Neuronal stem cell (in vitro differentiated cells): Measurements from ENCODE around the gene CELA2A.
"Not testable (repeated sequence)": the region's sequence is repeated elsewhere in the genome, so short reads cannot be mapped to it uniquely, and the experiment has no call there.

ENCODE experiments used
- DNase-seq: peaks from one replicate; pipeline ENCODE4 v3.0.0-alpha.2; 2013; ENCODE audit warnings: low spot score
- H2AFZ ChIP-seq: one replicate; pipeline ENCODE4 v1.6.1; 2013; ENCODE audit warnings: mild to moderate bottlenecking, low read length, inconsistent platforms
- H2AK5ac ChIP-seq: 2 replicates; pipeline ENCODE4 v1.6.1; 2013; ENCODE audit warnings: low read depth, mild to moderate bottlenecking, inconsistent platforms, low read length, moderate library complexity, mixed read lengths
- H2BK120ac ChIP-seq: 2 replicates; pipeline ENCODE4 v1.6.1; 2013; ENCODE audit warnings: low read depth, mild to moderate bottlenecking, inconsistent platforms, low read length, moderate library complexity, mixed read lengths
- H2BK12ac ChIP-seq: one replicate; pipeline ENCODE4 v1.6.1; 2013; ENCODE audit warnings: low read length, inconsistent platforms
- H2BK15ac ChIP-seq: 2 replicates; pipeline ENCODE4 v1.6.1; 2013; ENCODE audit warnings: mild to moderate bottlenecking, low read length, inconsistent platforms, mixed read lengths
- H2BK5ac ChIP-seq: one replicate; pipeline ENCODE4 v1.6.1; 2013; ENCODE audit warnings: inconsistent platforms, mild to moderate bottlenecking, low read length, moderate library complexity
- H3K14ac ChIP-seq: one replicate; pipeline ENCODE4 v1.6.1; 2013; ENCODE audit warnings: low read length, inconsistent platforms
- H3K18ac ChIP-seq: 2 replicates; pipeline ENCODE4 v1.6.1; 2013; ENCODE audit warnings: low read length, inconsistent platforms
- H3K23ac ChIP-seq: 2 replicates; pipeline ENCODE4 v1.6.1; 2013; ENCODE audit warnings: low read depth, mild to moderate bottlenecking, mixed read lengths, low read length, inconsistent platforms; ENCODE audit not compliant: poor library complexity
- H3K27ac ChIP-seq: replicated peaks from 3 replicates; pipeline ENCODE4 v1.5.1; 2013; ENCODE audit warnings: low read length, inconsistent platforms
- H3K27me3 ChIP-seq, 3 experiments: 2 replicates each; pipeline ENCODE4 v1.6.1; 2013; ENCODE audit warnings: low read length in 3 of 3, mild to moderate bottlenecking in 2 of 3, inconsistent platforms in 1 of 3, low read depth in 1 of 3, mixed read lengths in 1 of 3, moderate library complexity in 1 of 3; ENCODE audit not compliant: control insufficient read depth in 3 of 3, insufficient read depth in 3 of 3
- H3K36me3 ChIP-seq, 2 donors: replicated peaks in 1 of 2; 2 replicates each; pipeline ENCODE4 v1.6.1; 2013; ENCODE audit warnings: low read length in 2 of 2; ENCODE audit not compliant: control insufficient read depth in 2 of 2, insufficient read depth in 2 of 2
- H3K4ac ChIP-seq: 2 replicates; pipeline ENCODE4 v1.6.1; 2013; ENCODE audit warnings: inconsistent platforms, mild to moderate bottlenecking, low read length, moderate library complexity
- H3K4me1 ChIP-seq, 2 donors: 1 replicate in 1 of 2; 2 replicates in 1 of 2; pipeline ENCODE4 v1.6.1; 2013; ENCODE audit warnings: low read length in 2 of 2, low read depth in 1 of 2; ENCODE audit not compliant: control insufficient read depth in 2 of 2, insufficient read depth in 1 of 2
- H3K4me2 ChIP-seq: one replicate; pipeline ENCODE4 v1.6.1; 2013; ENCODE audit warnings: mild to moderate bottlenecking, low read length, inconsistent platforms; ENCODE audit not compliant: insufficient read depth, poor library complexity, severe bottlenecking
- H3K4me3 ChIP-seq, 2 donors: 2 replicates each; pipeline ENCODE4 v1.5.1; 2013; ENCODE audit warnings: low read length in 2 of 2, mild to moderate bottlenecking in 2 of 2, inconsistent platforms in 1 of 2, moderate library complexity in 1 of 2
- H3K79me1 ChIP-seq: one replicate; pipeline ENCODE4 v1.6.1; 2013; ENCODE audit warnings: low read depth, mild to moderate bottlenecking, inconsistent platforms, low read length, moderate library complexity
- H3K9ac ChIP-seq: one replicate; pipeline ENCODE4 v1.6.1; 2013; ENCODE audit warnings: mild to moderate bottlenecking, low read depth, low read length, inconsistent platforms; ENCODE audit not compliant: poor library complexity
- H3K9me3 ChIP-seq, 2 donors: replicated peaks in 1 of 2; 2 replicates each; pipeline versions ENCODE3 to v1.6.1; 2013; ENCODE audit warnings: low read length in 2 of 2, mild to moderate bottlenecking in 2 of 2, inconsistent platforms in 1 of 2, low read depth in 1 of 2, mixed read lengths in 1 of 2, moderate library complexity in 1 of 2; ENCODE audit not compliant: control insufficient read depth in 2 of 2, insufficient read depth in 1 of 2
- H4K8ac ChIP-seq: one replicate; pipeline ENCODE4 v1.6.1; 2013; ENCODE audit warnings: low read depth, mild to moderate bottlenecking, inconsistent platforms, low read length, moderate library complexity
- H4K91ac ChIP-seq: one replicate; pipeline ENCODE4 v1.6.1; 2013; ENCODE audit warnings: low read length, low read depth, mild to moderate bottlenecking, inconsistent platforms; ENCODE audit not compliant: poor library complexity
- WGBS, 2 donors: extraction: QIAGEN DNeasy Blood & Tissue Kit; methylation state at CpG; one replicate each; pipeline ENCODE4 v1.1.7; 2013; ENCODE audit warnings: missing lambda C conversion rate in 2 of 2, mixed read lengths in 1 of 2; ENCODE audit not compliant: insufficient read length in 2 of 2, insufficient replicate concordance in 1 of 2; ENCODE audit errors: extremely low coverage in 2 of 2; 5-methylcytosine and 5-hydroxymethylcytosine counted together

The CELA2A gene

GRCh38 chr1:15465674-15466073 lies 9.1 kb downstream of the CELA2A start:
- H4K8ac ChIP-seq, result no peak overlapping the region
- H3K36me3 ChIP-seq, result no peaks in the 10 kb centered on the region
- H2AFZ ChIP-seq, result no peak overlapping the region
- H2BK120ac ChIP-seq, result no peak overlapping the region
- H3K4me1 ChIP-seq, result no peaks in the 10 kb centered on the region
- no peak overlapping the region for H2BK15ac ChIP-seq
- no peak overlapping the region for H3K4me2 ChIP-seq
- H3K27me3 ChIP-seq, result peaks cover 0 to 4% (median 0%) of the 10 kb centered on the region in 3 experiments
- no peak overlapping the region for H3K4me3 ChIP-seq
- no peak overlapping the region for H3K9ac ChIP-seq
- no peak overlapping the region for H2BK5ac ChIP-seq
- peak overlapping the region; percentile 32 for H3K14ac ChIP-seq
- no peak for DNase-seq
- no CpG with 5 or more reads among the region's 7 CpGs for WGBS, 2 donors
- no peak overlapping the region for H3K27ac ChIP-seq
- H3K4ac ChIP-seq, result no peak overlapping the region
- H3K9me3 ChIP-seq, result no peaks in the 10 kb centered on the region
- no peak overlapping the region for H2BK12ac ChIP-seq
- H2AK5ac ChIP-seq, result no peak overlapping the region
- no peak overlapping the region for H3K18ac ChIP-seq
- H3K23ac ChIP-seq, result no peak overlapping the region
- H4K91ac ChIP-seq, result no peak overlapping the region
- H3K79me1 ChIP-seq, result no peaks in the 10 kb centered on the region

- DNase-seq, H2BK12ac ChIP-seq, H3K4me1 ChIP-seq, H2BK5ac ChIP-seq, H3K27ac ChIP-seq, H2BK15ac ChIP-seq, H3K9ac ChIP-seq, H3K4me2 ChIP-seq, H3K23ac ChIP-seq, H3K4me3 ChIP-seq, H3K14ac ChIP-seq, H3K18ac ChIP-seq, H3K9me3 ChIP-seq, H4K8ac ChIP-seq, H2AK5ac ChIP-seq, H3K36me3 ChIP-seq, H3K79me1 ChIP-seq, H4K91ac ChIP-seq, H3K27me3 ChIP-seq, H2BK120ac ChIP-seq, H3K4ac ChIP-seq, H2AFZ ChIP-seq: not testable (repeated sequence)
- WGBS, 2 donors, result no CpG with 5 or more reads among the region's 22 CpGs
Measured at GRCh38 chr1:15466955-15467625, 10.6 kb downstream of the CELA2A start.

DNA sequence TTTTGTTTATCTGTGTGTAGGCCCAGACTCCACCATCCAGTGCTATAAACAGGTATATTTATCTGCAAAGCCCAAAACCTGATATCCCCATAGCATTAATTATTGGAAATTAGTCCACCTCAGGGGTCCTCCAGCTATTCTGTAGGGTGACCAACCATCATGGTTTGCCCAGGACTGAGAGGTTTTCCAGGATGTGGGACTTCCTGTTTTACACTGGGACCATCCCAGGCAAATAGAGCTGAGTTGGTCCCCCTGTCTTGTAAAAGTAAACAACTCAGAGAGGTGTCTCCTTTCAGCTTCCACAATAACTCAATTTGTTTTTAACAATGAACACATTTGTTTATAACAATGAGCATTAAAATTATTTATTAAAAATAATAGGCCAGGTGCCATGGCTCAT lies 11.6 kb downstream of the CELA2A start:
- Histone ChIP-seq H4K8ac (no peak overlapping the region), H3K27ac (no peak overlapping the region), H3K23ac (no peak overlapping the region), H2BK5ac (no peak overlapping the region), H3K4ac (no peak overlapping the region), H3K9ac (no peak overlapping the region), H3K18ac (no peak overlapping the region), H3K27me3 (peaks cover 0 to 2% (median 0%) of the 10 kb centered on the region in 3 experiments), H3K9me3 (peaks cover 0 to 2% of the 10 kb centered on the region in 2 donors), H3K4me3 (no peak overlapping the region), H3K14ac (no peak overlapping the region), H2BK15ac (no peak overlapping the region), H2AFZ (no peak overlapping the region), H2BK12ac (no peak overlapping the region), H2AK5ac (no peak overlapping the region), H3K79me1 (no peaks in the 10 kb centered on the region), H3K4me1 (no peaks in the 10 kb centered on the region), H3K4me2 (no peak overlapping the region), H2BK120ac (no peak overlapping the region), H3K36me3 (no peaks in the 10 kb centered on the region), H4K91ac (no peak overlapping the region)
- DNase-seq, result no peak

- Histone ChIP-seq H2AFZ (no peak overlapping the region), H4K91ac (no peak overlapping the region), H2BK15ac (no peak overlapping the region), H3K4me1 (no peaks in the 10 kb centered on the region), H4K8ac (no peak overlapping the region), H3K4ac (no peak overlapping the region), H3K36me3 (no peaks in the 10 kb centered on the region), H3K27me3 (no peaks in the 10 kb centered on the region), H2BK120ac (no peak overlapping the region), H3K9ac (no peak overlapping the region), H3K9me3 (peaks cover 0 to 2% of the 10 kb centered on the region in 2 donors), H3K27ac (no peak overlapping the region), H3K4me3 (no peak overlapping the region), H3K14ac (no peak overlapping the region), H3K79me1 (no peaks in the 10 kb centered on the region), H3K23ac (no peak overlapping the region), H2AK5ac (no peak overlapping the region), H2BK12ac (no peak overlapping the region), H2BK5ac (no peak overlapping the region), H3K4me2 (no peak overlapping the region), H3K18ac (no peak overlapping the region)
- DNase-seq, result no peak
- WGBS, 2 donors, result no CpG with 5 or more reads among the region's 3 CpGs
Measured at GRCh38 chr1:15469361-15469760, 12.8 kb downstream of the CELA2A start.
